SK-N-MC (cell line): ENCODE results near the gene BEGAIN.

Experiments
- DNase-seq: peaks from one replicate; pipeline ENCODE4 v3.0.0-alpha.2; 2011; ENCODE audit warnings: low read depth, low spot score
- H3K27ac ChIP-seq: fragments of 200-600 bp; sonication (generic); 2 replicates; pipeline ENCODE4 v1.5.1; 2016; ENCODE audit warnings: mixed run types
- H3K36me3 ChIP-seq: fragments of 200-600 bp; sonication (generic); 2 replicates; pipeline ENCODE4 v1.6.1; 2017; ENCODE audit warnings: antibody characterized with exemption, low read length, mixed read lengths; ENCODE audit not compliant: insufficient read depth
- H3K4me3 ChIP-seq: fragments of 200-600 bp; sonication (generic); 2 replicates; pipeline ENCODE4 v1.5.1; 2016
- H3K9ac ChIP-seq: fragments of 200-600 bp; sonication (generic); 2 replicates; pipeline ENCODE4 v1.8.0; 2017; ENCODE audit warnings: mixed run types, mixed read lengths; ENCODE audit not compliant: insufficient read length
- H3K9me3 ChIP-seq: fragments of 200-600 bp; sonication (generic); 2 replicates; pipeline ENCODE4 v1.6.1; 2017; ENCODE audit warnings: low read depth, mild to moderate bottlenecking, antibody characterized with exemption, low read length, moderate library complexity, mixed read lengths
- EZH2 ChIP-seq: fragments of 200-600 bp; sonication (generic); IDR thresholded peaks from one replicate; pipeline ENCODE4 v1.6.1; 2017; ENCODE audit warnings: antibody characterized with exemption
- FOXP2 ChIP-seq: optimal IDR thresholded peaks from 2 replicates; pipeline ENCODE3; 2011; ENCODE audit warnings: mild to moderate bottlenecking, moderate library complexity; ENCODE audit not compliant: insufficient read depth; ENCODE audit errors: extremely low read length, control extremely low read depth
- POLR2AphosphoS5 ChIP-seq: IDR thresholded peaks from 2 replicates; pipeline ENCODE4 v1.6.1; 2012; ENCODE audit warnings: mild to moderate bottlenecking, low read depth, low read length, borderline replicate concordance

BEGAIN gene

DNA sequence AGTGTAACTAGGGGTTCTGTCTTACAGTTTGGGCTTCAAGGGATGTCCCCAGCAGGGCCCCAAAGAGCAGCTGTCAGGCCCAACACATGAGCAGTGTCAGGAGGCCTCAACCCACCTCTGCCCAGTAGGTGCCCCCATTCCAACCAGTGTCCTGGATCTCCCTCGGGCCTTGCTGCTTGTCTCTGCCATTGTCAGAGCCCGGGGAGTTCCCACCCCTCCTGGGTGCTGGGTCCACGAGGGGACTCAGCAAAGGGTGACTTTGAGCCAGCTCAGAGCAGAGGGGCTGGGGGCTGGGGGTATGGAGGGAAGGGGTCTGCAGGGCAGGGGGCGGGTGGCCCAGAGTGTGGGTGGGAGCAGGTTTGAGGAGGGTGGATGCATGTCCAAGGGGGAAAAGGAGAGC is 18.0 kb upstream of the BEGAIN start:
- Histone ChIP-seq H3K4me3 (no peak overlapping the region), H3K36me3 (no peaks in the 10 kb centered on the region), H3K9ac (no peak overlapping the region), H3K9me3 (no peaks in the 10 kb centered on the region), H3K27ac (no peak overlapping the region)
- no peak for TF ChIP-seq EZH2
- TF ChIP-seq POLR2AphosphoS5 = no peak
- no peak for TF ChIP-seq FOXP2
- DNase-seq = no peak

GRCh38 chr14:100604709-100605108 is 17.5 kb upstream of the BEGAIN start:
- no peak for DNase-seq
- Histone ChIP-seq H3K9ac (no peak overlapping the region), H3K36me3 (no peaks in the 10 kb centered on the region), H3K9me3 (no peaks in the 10 kb centered on the region), H3K4me3 (no peak overlapping the region), H3K27ac (no peak overlapping the region)
- TF ChIP-seq POLR2AphosphoS5 (no peak), FOXP2 (no peak), EZH2 (no peak)

- no peaks in the 10 kb centered on the region for H3K36me3 ChIP-seq
- H3K4me3 ChIP-seq = no peak overlapping the region
- H3K9ac ChIP-seq = no peak overlapping the region
- H3K27ac ChIP-seq = no peak overlapping the region
- H3K9me3 ChIP-seq = no peaks in the 10 kb centered on the region
- TF ChIP-seq POLR2AphosphoS5 = no peak
- no peak for TF ChIP-seq FOXP2
- no peak for TF ChIP-seq EZH2
- no peak for DNase-seq
Observed at GRCh38 chr14:100604121-100604501, 16.9 kb upstream of the BEGAIN start.

DNA sequence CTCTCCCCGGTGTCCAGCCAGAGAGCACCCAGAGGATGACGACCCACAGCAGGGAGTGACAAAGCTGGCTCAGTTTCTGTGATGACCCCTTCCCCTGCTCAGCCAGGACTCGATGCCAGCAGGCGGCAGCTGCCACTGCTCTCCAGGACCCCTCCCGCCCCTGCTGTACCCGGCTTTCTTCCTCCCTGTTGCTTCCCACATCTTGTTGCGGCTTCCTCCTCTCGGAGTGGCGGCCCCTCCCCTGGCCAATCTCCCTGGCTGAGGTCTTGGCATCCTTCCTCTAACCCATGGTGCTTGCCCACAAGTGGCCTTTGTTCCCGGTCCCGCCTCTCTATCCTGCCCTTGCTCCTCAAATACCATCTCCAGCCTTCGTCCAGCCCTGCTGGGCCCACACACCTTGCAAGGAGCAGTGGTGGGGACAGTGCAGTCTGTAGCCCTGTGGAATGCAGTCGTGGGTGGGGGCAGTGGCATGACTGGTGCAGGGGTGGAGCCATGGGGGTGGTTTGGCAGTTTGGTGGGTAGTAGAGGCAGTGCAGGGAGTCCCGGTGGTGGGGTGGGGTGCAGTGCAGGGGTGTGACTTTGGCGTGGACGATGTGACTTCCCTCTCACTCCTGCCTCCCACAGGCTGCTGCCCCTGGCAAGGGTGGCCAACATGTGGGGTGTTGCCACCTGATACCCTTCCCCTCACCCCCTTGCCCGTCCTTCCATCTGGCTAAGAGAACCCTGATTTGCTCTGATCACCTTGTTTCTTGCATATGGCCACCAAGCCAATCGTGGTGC is 16.3 kb upstream of the BEGAIN start:
- no peak for TF ChIP-seq EZH2
- TF ChIP-seq FOXP2 = no peak
- TF ChIP-seq POLR2AphosphoS5 = no peak
- H3K27ac ChIP-seq = no peak overlapping the region
- DNase-seq = no peak
- no peaks in the 10 kb centered on the region for H3K36me3 ChIP-seq
- H3K9ac ChIP-seq = no peak overlapping the region
- H3K9me3 ChIP-seq = no peaks in the 10 kb centered on the region
- H3K4me3 ChIP-seq = no peak overlapping the region

GRCh38 chr14:100602621-100603230 is 15.5 kb upstream of the BEGAIN start:
- Histone ChIP-seq H3K9me3 (no peaks in the 10 kb centered on the region), H3K36me3 (no peaks in the 10 kb centered on the region), H3K9ac (no peak overlapping the region), H3K4me3 (no peak overlapping the region), H3K27ac (no peak overlapping the region)
- TF ChIP-seq FOXP2 (no peak), POLR2AphosphoS5 (no peak), EZH2 (no peak)
- no peak for DNase-seq

- TF ChIP-seq EZH2 = no peak
- H3K4me3 ChIP-seq = no peak overlapping the region
- no peak overlapping the region for H3K27ac ChIP-seq
- H3K9me3 ChIP-seq = no peaks in the 10 kb centered on the region
- H3K9ac ChIP-seq = no peak overlapping the region
- H3K36me3 ChIP-seq = no peaks in the 10 kb centered on the region
- no peak for DNase-seq
Observed at GRCh38 chr14:100601914-100602313, 14.7 kb upstream of the BEGAIN start.

- no peak for DNase-seq
- no peaks in the 10 kb centered on the region for H3K36me3 ChIP-seq
- H3K9ac ChIP-seq = no peak overlapping the region
- no peak overlapping the region for H3K27ac ChIP-seq
- TF ChIP-seq EZH2 = no peak
- no peak for TF ChIP-seq FOXP2
- TF ChIP-seq POLR2AphosphoS5 = no peak
- H3K9me3 ChIP-seq = no peaks in the 10 kb centered on the region
- H3K4me3 ChIP-seq = no peak overlapping the region
Observed at GRCh38 chr14:100601064-100601463, 13.8 kb upstream of the BEGAIN start.

DNA sequence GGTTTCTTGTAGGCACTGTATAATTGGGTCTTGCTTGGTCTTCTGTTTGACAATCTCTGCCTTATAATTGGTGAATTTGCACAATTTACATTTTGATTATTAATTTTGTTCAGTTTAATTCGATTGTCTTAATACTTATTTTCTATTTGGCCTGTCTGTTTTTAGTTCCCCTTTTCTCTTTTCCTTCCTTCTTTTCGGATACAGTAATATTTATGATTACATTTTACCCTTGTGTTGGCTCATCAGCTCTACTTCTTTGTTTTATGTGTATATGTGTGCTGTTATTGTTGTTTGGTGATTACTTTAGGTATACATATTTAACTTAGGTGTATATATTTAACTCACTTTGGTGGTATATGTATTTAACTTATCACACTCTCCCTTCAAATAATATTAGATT is 12.8 kb upstream of the BEGAIN start:
- Histone ChIP-seq H3K9me3 (no peaks in the 10 kb centered on the region), H3K36me3 (no peaks in the 10 kb centered on the region), H3K27ac (no peak overlapping the region), H3K4me3 (no peak overlapping the region), H3K9ac (no peak overlapping the region)
- TF ChIP-seq FOXP2 (no peak), POLR2AphosphoS5 (no peak), EZH2 (no peak)
- DNase-seq = no peak

- no peaks in the 10 kb centered on the region for H3K36me3 ChIP-seq
- H3K4me3 ChIP-seq = no peak overlapping the region
- no peak overlapping the region for H3K9ac ChIP-seq
- no peak overlapping the region for H3K27ac ChIP-seq
- no peak for TF ChIP-seq POLR2AphosphoS5
- no peak for TF ChIP-seq FOXP2
- TF ChIP-seq EZH2 = no peak
- DNase-seq = no peak
- no peaks in the 10 kb centered on the region for H3K9me3 ChIP-seq
Observed at GRCh38 chr14:100594625-100594951, 7.4 kb upstream of the BEGAIN start.
